ENCODE results near the gene KIZ.
"Not testable (repeated sequence)": the region's sequence is repeated elsewhere in the genome, so short reads cannot be mapped to it uniquely, and the experiment has no call there.

KIZ gene

GRCh38 chr20:21139881-21140566 is 14.1 kb downstream of the KIZ start:
- DNase-seq (ENCODE audit: low spot score), result no peak

GRCh38 chr20:21141825-21142224 is 15.9 kb downstream of the KIZ start:
- no peak for DNase-seq (ENCODE audit: low spot score)

GRCh38 chr20:21143194-21143890 is 17.5 kb downstream of the KIZ start:
- DNase-seq (ENCODE audit: low spot score), result no peak

- no peak for DNase-seq (ENCODE audit: low spot score)
Observed at GRCh38 chr20:21145424-21145823, 19.5 kb downstream of the KIZ start.

GRCh38 chr20:21146215-21146614 is 20.3 kb downstream of the KIZ start:
- no peak for DNase-seq (ENCODE audit: low spot score)

- no peak for DNase-seq (ENCODE audit: low spot score)
Observed at GRCh38 chr20:21147593-21147992, 21.7 kb downstream of the KIZ start.

- DNase-seq (ENCODE audit: low spot score), result no peak
Observed at GRCh38 chr20:21149344-21149743, 23.5 kb downstream of the KIZ start.

GRCh38 chr20:21151791-21152190 is 25.9 kb downstream of the KIZ start:
- no peak for DNase-seq (ENCODE audit: low spot score)

- DNase-seq (ENCODE audit: low spot score), result no peak
Observed at GRCh38 chr20:21154692-21155091, 28.8 kb downstream of the KIZ start.

GRCh38 chr20:21155268-21155667 is 29.4 kb downstream of the KIZ start:
- no peak for DNase-seq (ENCODE audit: low spot score)

GRCh38 chr20:21156266-21156665 is 30.4 kb downstream of the KIZ start:
- peak; percentile 58 for DNase-seq (ENCODE audit: low spot score)

- no peak for DNase-seq (ENCODE audit: low spot score)
Observed at GRCh38 chr20:21157006-21157405, 31.1 kb downstream of the KIZ start.

- no peak for DNase-seq (ENCODE audit: low spot score)
Observed at GRCh38 chr20:21159658-21160380, 33.9 kb downstream of the KIZ start.

- DNase-seq (ENCODE audit: low spot score), result no peak
Observed at GRCh38 chr20:21161926-21162325, 36.0 kb downstream of the KIZ start.

- no peak for DNase-seq (ENCODE audit: low spot score)
Observed at GRCh38 chr20:21162631-21163030, 36.7 kb downstream of the KIZ start.

- no peak for DNase-seq (ENCODE audit: low spot score)
Observed at GRCh38 chr20:21166801-21167200, 40.9 kb downstream of the KIZ start.

GRCh38 chr20:21167261-21167660 is 41.4 kb downstream of the KIZ start:
- DNase-seq (ENCODE audit: low spot score), result no peak

- not testable (repeated sequence) for DNase-seq (ENCODE audit: low spot score)
Observed at GRCh38 chr20:21168061-21168460, 42.2 kb downstream of the KIZ start.

- no peak for DNase-seq (ENCODE audit: low spot score)
Observed at GRCh38 chr20:21172626-21173025, 46.7 kb downstream of the KIZ start.

- no peak for DNase-seq (ENCODE audit: low spot score)
Observed at GRCh38 chr20:21173485-21173884, 47.6 kb downstream of the KIZ start.

GRCh38 chr20:21174516-21175239 is 48.8 kb downstream of the KIZ start:
- no peak for DNase-seq (ENCODE audit: low spot score)

GRCh38 chr20:21175433-21175832 is 49.6 kb downstream of the KIZ start:
- no peak for DNase-seq (ENCODE audit: low spot score)
